GM12864 (cell line): Measurements from ENCODE around the gene PDGFD.

ENCODE experiments used
- DNase-seq: peaks from one replicate; pipeline ENCODE4 v3.0.0-alpha.2; 2011; ENCODE audit warnings: low read depth
- H3K4me3 ChIP-seq: 2 replicates; pipeline ENCODE4 v1.5.1; 2011; ENCODE audit warnings: mild to moderate bottlenecking, low read depth, low read length, control low read depth
- TF ChIP-seq, protein P1 (sequence below): IDR thresholded peaks from 2 replicates; pipeline ENCODE4 v1.5.1; 2011; ENCODE audit warnings: low read depth, mild to moderate bottlenecking, moderate library complexity, low read length, control low read depth, inconsistent platforms; ENCODE audit errors: missing control alignments

PDGFD gene

DNA sequence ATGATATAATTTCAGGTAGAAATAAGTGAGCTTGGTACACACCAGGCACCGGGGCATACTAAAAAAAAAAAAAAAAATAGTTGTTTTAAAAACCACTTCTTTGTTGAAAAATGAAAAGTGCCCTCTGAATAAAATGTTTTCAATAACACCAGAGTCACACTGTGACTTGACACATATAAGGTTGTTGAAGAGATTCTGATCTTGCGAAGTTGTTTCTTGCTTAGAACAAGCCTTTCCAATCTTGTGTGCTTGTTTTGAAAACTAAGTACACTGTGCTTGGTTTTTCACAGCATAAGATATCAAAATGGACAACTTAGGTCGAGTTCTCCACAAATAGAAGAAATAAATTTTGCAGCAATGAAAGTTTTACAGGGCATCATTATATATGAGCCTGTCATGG is 17.0 kb downstream of the PDGFD start:
- DNase-seq: no peak
- H3K4me3 ChIP-seq: no peak overlapping the region
- TF ChIP-seq, protein P1, sequence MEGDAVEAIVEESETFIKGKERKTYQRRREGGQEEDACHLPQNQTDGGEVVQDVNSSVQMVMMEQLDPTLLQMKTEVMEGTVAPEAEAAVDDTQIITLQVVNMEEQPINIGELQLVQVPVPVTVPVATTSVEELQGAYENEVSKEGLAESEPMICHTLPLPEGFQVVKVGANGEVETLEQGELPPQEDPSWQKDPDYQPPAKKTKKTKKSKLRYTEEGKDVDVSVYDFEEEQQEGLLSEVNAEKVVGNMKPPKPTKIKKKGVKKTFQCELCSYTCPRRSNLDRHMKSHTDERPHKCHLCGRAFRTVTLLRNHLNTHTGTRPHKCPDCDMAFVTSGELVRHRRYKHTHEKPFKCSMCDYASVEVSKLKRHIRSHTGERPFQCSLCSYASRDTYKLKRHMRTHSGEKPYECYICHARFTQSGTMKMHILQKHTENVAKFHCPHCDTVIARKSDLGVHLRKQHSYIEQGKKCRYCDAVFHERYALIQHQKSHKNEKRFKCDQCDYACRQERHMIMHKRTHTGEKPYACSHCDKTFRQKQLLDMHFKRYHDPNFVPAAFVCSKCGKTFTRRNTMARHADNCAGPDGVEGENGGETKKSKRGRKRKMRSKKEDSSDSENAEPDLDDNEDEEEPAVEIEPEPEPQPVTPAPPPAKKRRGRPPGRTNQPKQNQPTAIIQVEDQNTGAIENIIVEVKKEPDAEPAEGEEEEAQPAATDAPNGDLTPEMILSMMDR: no peak

DNA sequence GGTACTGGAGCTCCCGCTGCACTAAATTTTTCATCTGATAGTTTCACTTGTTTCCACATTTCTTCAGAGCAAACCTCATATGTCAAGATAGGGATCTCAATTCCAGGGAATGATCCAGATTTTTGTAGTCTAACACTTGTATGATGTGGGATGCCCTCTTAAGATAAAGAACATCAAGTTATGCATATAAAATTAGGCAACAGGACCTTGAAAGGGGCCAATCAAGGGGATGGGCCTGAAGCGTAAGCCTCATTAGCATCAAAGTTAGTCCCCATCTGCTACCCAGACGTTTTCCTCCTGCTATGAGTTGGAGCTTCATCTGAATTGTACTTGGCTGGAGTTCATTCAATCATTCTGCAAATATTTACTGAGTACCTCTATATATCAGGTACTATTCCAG is 17.5 kb downstream of the PDGFD start:
- DNase-seq: no peak
- TF ChIP-seq, protein P1: no peak

DNA sequence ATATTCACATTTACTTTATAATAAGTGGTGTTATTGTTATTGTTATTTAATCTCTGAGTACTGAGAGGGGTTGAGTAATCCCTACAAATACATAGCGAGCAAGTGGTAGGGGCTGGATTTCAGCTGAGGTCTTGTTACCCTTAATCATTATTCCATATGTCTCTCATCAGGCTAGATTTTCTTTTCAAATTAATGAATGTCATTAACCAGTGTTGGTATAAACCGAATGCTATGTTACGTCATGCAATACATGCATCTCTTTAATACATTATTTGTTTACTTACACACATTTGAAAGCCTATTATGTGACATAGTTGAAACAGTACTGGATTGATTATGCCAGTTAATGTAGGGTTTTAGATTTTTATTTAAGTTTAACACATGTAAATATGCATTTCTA is 18.9 kb downstream of the PDGFD start:
- H3K4me3 ChIP-seq: no peak overlapping the region
- DNase-seq: no peak
- TF ChIP-seq, protein P1: no peak

More for the DNA sequence above, 17.5 kb downstream of the PDGFD start:
- H3K4me3 ChIP-seq: no peak overlapping the region

DNA sequence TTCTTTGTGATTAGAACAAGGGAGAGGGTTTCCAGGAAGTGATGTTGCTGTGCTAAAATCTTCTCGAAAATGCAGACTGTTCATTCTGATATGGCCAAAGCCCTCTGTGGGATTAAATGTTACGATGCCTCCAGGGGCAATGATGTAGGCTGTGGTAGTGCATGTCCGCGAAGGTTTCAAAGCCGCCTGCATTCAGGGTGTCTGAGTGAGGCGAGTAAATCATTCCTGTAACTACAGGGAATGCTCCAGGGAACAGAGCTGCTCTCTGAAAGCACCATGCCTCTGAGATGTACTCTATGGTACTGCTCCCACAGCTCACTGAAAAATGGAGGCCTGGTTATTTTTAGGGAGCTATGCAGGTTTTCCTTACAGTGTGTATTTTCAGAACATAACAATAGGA is 21.2 kb downstream of the PDGFD start:
- H3K4me3 ChIP-seq: no peak overlapping the region
- TF ChIP-seq, protein P1: no peak
- no peak for DNase-seq

DNA sequence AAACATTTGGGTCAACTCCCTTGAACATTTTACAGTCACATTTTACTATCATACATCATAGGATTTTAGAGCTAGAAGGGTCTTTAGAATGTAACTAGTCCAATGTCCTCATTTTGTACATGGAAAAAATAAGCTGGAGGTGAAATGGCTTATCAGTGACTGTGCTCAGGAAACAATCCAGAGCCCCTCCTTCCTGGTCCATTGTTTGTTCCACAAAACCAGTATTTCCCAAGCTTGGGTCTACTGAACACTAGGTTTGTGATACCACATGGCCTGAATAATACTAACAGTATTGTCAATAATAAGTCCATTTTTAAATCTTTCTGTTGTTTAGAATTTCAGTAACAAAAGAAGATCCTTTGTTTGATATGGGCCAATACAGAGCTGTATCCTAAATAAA is 27.1 kb downstream of the PDGFD start:
- TF ChIP-seq, protein P1: no peak
- no peak overlapping the region for H3K4me3 ChIP-seq
- DNase-seq: no peak

DNA sequence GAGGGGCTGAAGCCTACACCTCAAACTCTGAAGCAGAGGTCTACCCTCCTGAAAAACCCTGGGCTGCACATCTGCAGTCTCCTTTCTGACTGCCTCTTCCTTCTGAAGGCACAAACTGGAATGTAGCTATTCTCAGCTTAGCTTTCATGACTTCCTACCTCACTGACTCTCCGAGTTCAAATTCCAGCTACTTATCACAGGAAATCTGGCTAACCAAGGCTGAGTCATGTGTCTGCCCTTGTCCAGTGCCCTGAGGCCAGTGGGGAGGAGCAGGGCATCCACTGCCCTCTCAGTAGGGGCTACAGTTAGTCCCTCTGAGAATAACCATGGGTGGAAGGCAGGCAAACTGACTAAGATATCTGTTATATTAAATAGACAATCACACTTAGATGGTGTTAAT is 29.2 kb downstream of the PDGFD start:
- TF ChIP-seq, protein P1: no peak
- H3K4me3 ChIP-seq: no peak overlapping the region
- no peak for DNase-seq

DNA sequence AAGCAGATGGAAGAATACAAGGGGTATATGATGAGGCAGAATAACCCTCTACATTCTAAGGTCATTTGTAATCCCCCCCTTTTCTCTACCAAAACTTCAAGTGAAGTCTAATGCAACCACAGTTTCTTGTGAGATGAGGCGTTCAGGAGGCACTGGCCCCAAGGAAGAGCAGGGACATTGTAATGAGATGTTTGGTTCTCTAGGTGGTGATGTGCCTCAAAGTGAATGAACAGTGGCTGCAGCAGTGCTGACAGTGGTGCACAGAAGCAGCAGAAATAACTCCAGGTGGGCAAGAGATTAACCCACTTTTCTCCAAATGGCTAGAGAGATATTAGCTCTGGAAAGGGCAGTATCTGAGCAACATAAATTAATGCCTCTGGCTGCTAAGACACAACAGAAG is 33.8 kb downstream of the PDGFD start:
- TF ChIP-seq, protein P1: no peak
- no peak overlapping the region for H3K4me3 ChIP-seq
- DNase-seq: no peak
